WERI-Rb-1 (cell line): Measurements from ENCODE around the gene ADRA2B.

Experiments
- DNase-seq: peaks from one replicate; pipeline ENCODE4 v3.0.0-alpha.2; 2020
- H3K27ac ChIP-seq: fragments of 250-450 bp; sonication (Bioruptor Pico); 2 replicates; pipeline ENCODE4 v1.5.1; 2020; ENCODE audit warnings: mild to moderate bottlenecking, moderate library complexity
- H3K27me3 ChIP-seq: fragments of 250-450 bp; sonication (Bioruptor Pico); 2 replicates; pipeline ENCODE4 v1.5.1; 2021; ENCODE audit warnings: mild to moderate bottlenecking, low read depth, moderate library complexity; ENCODE audit not compliant: insufficient read depth, severe bottlenecking
- H3K36me3 ChIP-seq: fragments of 250-450 bp; sonication (Bioruptor Pico); 2 replicates; pipeline ENCODE4 v1.5.1; 2020; ENCODE audit warnings: mild to moderate bottlenecking, moderate library complexity
- H3K4me3 ChIP-seq: 2 replicates; pipeline ENCODE4 v1.5.1; 2011; ENCODE audit warnings: low read depth, mild to moderate bottlenecking, control low read depth, low read length
- H3K9me3 ChIP-seq: fragments of 250-450 bp; sonication (Bioruptor Pico); 2 replicates; pipeline ENCODE4 v1.5.1; 2021; ENCODE audit warnings: mild to moderate bottlenecking, moderate library complexity; ENCODE audit not compliant: severe bottlenecking
- TF ChIP-seq, protein P1 (sequence below): IDR thresholded peaks from 2 replicates; pipeline ENCODE4 v1.5.1; 2011; ENCODE audit warnings: low read depth, mild to moderate bottlenecking, control low read depth, inconsistent platforms, low read length

The ADRA2B gene

DNA sequence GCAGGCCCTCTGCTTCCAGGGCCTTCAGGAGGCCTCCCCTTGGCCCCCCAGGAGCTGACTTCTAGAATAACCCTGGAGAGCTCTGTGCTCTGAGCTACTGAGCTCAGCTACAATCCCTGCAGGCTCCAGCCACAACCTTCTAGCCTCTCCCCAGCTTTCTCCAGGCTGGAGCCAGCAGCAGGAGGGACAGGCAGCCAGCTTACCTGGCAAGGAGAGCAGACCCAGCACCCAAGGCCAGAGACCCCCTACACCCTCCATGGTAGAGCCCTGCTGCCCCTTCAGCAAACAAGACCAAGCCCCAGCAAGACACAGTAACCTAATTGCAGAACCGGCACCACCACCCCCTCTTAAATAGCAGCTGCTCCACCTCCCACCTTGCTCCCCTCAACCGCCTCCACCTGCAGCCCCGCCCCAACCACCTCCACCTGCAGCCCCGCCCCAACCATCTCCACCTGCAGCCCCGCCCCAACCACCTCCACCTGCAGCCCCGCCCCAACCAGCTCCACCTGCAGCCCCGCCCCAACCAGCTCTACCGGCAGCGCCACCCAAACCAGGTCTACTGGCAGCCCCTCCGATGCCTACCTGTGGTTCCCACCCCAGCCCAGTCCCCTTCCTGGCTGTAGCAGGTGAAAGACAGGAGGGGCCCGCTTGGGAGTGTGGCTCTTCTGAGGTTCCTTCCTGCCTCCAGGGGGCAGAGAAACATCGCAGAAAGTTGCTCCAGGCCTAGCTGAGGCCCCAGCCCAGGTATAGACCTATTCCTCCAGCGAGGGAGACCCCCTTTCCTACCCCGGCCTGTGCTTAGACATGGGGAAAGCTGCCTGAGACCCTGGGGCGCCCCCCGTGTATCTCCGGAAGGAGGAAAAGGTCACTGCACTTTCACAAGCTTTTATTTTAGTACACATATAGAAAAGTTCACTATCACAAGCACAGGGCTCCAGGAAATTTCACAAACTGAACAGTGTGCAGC lies 22.1 kb upstream of the ADRA2B start, which contains the start of gene ASTL:
ASTL (minus strand) TSS at position 324 of the 967 bp plus-strand sequence; CDS start at position 258, 66 bp downstream.
- H3K27ac ChIP-seq: 0 out of 2 replicates have a peak within 1 kb of the TSS, but pooled peaks have one; percentile 2
- H3K4me3 ChIP-seq: no peak within 1 kb of the TSS

DNA sequence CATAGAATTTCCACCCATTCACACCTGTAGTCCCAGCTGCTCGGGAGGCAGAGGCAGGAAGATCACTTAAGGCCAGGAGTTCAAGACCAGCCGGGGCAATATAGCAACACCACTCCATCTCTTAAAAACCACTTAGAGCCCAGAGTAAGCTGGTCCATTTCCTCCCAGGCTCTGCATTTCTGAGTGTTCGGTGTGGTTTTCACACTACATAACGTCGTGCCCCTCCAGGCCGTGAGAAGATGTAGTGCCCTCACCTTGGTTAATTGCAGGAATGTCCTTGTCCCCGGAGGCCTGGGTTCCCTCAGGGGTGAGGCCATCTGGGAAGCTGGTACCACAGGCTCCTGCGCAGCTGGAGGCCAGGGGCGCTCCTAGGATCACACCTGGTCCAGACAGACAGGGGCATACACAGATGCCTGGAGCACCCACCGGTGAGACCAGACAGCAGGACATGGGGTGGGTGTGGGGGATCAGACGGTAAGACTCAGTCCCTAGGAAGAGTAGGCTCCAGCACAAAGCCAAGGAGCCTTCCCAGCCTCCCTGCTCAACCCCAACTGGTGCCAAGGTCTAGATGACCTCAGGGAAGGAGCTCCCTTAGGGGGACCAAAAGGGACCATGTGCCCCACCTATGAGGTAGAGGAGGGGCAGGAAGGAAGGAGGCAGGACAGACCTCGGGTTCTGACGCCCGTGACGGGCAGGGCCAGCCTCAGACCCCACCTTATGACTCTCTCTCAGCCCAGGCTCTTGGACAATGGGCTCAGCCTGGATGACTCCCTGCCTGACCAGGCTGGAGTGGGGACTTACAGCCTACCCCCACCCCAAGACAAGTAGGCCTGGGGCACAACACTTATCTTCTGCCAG lies 21.2 kb upstream of the ADRA2B start:
- no peaks in the 10 kb centered on the region for H3K9me3 ChIP-seq
- DNase-seq: no peak
- H3K36me3 ChIP-seq: peaks cover 5% of the 10 kb centered on the region
- H3K4me3 ChIP-seq: no peak overlapping the region
- no peak overlapping the region for H3K27ac ChIP-seq
- TF ChIP-seq, protein P1, sequence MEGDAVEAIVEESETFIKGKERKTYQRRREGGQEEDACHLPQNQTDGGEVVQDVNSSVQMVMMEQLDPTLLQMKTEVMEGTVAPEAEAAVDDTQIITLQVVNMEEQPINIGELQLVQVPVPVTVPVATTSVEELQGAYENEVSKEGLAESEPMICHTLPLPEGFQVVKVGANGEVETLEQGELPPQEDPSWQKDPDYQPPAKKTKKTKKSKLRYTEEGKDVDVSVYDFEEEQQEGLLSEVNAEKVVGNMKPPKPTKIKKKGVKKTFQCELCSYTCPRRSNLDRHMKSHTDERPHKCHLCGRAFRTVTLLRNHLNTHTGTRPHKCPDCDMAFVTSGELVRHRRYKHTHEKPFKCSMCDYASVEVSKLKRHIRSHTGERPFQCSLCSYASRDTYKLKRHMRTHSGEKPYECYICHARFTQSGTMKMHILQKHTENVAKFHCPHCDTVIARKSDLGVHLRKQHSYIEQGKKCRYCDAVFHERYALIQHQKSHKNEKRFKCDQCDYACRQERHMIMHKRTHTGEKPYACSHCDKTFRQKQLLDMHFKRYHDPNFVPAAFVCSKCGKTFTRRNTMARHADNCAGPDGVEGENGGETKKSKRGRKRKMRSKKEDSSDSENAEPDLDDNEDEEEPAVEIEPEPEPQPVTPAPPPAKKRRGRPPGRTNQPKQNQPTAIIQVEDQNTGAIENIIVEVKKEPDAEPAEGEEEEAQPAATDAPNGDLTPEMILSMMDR: no peak
- no peaks in the 10 kb centered on the region for H3K27me3 ChIP-seq

More for the DNA sequence above, 22.1 kb upstream of the ADRA2B start, which contains the start of gene ASTL:
- H3K9me3 ChIP-seq: no peaks in the 10 kb centered on the region
- H3K27me3 ChIP-seq: no peaks in the 10 kb centered on the region
- H3K36me3 ChIP-seq: peaks cover 14% of the 10 kb centered on the region
- peak; percentile 78 for DNase-seq
- TF ChIP-seq, protein P1: peak; percentile 81

DNA sequence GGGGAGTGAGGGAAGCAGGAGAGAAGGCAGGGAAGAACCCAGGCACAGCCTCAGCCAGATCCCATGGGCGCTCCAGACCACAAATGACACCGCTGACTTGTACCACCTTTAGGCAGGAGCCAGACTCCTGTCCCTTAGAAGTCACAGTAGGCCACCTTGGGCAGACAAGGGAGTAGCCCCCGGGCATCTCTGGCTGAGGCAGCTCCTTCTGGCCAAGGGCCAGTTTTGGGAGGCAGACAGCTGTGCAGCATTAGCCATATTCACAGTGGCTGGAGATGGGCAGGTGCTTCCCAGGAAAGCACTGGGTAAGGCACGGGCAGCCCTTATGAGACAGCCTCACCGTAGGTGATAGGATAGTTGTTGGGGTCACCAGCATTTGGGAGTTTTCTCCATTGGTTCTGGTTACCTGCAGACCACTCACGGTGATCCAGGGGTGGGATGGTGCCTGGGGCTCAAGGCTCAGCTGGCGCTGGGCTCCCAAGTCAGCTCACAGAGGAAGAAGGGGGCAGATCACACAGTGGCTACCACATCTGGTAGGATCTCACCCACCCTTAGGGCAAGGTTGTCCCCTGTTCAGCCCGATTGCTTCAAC lies 19.9 kb upstream of the ADRA2B start:
- TF ChIP-seq, protein P1: no peak
- H3K27ac ChIP-seq: no peak overlapping the region
- no peaks in the 10 kb centered on the region for H3K36me3 ChIP-seq
- no peak for DNase-seq
- H3K9me3 ChIP-seq: no peaks in the 10 kb centered on the region
- H3K4me3 ChIP-seq: no peak overlapping the region
- H3K27me3 ChIP-seq: no peaks in the 10 kb centered on the region

DNA sequence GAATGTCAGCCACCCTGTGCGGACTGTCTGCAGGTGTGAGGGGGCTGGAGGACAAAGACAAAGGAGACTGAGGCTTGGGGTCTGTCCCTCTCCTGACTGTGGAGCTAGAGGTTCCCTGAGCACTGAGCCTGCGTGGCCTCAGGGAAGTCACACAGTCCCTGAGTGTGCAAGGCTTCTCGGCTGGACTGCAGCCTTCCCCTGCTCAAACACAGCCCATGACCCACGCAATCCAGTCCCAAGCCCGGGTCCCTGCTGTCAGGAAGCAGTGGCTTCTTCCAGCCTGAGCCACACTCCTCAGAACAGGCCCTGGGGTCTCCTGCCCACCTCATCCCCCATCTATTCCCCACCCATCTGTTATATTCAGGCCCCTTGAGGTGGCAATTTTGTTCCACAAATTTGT lies 19.2 kb upstream of the ADRA2B start:
- no peak overlapping the region for H3K27ac ChIP-seq
- H3K36me3 ChIP-seq: no peaks in the 10 kb centered on the region
- no peaks in the 10 kb centered on the region for H3K9me3 ChIP-seq
- no peak for DNase-seq
- H3K4me3 ChIP-seq: no peak overlapping the region
- TF ChIP-seq, protein P1: no peak
- H3K27me3 ChIP-seq: no peaks in the 10 kb centered on the region

DNA sequence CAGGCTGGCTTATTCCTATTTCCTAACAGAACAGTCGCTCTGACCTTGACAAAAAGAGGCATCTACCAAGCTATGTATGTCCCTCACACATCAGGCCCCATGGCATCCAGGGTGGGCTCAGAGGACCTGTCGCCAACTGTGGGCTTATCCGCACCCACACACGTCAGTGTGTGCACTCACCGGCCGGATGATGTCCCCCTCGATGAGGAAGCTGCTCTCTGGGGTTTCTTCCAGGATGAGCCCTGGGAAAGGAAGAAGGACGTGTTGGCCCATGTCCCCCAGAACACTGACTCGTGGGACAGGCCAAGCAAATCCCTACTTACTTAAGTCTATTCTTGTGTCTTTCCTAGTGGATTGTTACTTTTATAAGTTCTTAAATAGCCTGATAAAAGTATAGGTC lies 18.8 kb upstream of the ADRA2B start:
- TF ChIP-seq, protein P1: no peak
- no peaks in the 10 kb centered on the region for H3K9me3 ChIP-seq
- no peak for DNase-seq
- no peak overlapping the region for H3K4me3 ChIP-seq
- no peaks in the 10 kb centered on the region for H3K36me3 ChIP-seq
- no peaks in the 10 kb centered on the region for H3K27me3 ChIP-seq
- no peak overlapping the region for H3K27ac ChIP-seq
